Measurements from ENCODE around the gene CLIP1.

DNA sequence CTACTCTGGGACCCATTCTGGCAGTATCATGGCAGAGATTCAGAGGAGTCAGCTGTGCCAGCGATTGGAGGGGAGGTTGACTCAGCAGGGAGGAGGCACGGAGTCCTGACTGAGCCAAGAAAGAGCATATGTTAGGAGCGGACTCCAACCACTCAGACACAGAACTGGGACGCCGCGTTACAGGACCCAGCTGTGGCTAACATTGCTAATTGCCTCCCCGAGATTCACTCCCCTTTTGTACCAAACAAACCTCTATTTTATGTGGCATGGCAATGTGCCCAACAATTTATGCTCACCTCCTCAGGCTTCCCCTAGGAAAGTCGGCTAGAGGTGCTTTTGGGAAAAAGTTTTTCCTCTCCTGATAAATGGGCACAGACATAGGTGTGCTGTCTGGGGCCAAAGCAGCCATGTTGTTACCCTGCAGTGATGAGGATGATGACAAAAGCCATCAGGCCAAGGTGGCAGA lies 15.2 kb upstream of the CLIP1 start:
- TF ChIP-seq CTCF (IDR thresholded peaks at IDR 0.05; ENCODE audit: low read length): no peak
- no peak for TF ChIP-seq EZH2 (optimal IDR thresholded peaks at IDR 0.05; ENCODE audit: low read depth, low read length)
- no peak for TF ChIP-seq EZH2phosphoT487 (IDR thresholded peaks at IDR 0.05; ENCODE audit: low read length)
